ENCODE results near the gene TRAK1. TPM values are rescaled to one million over a fixed set of nuclear protein-coding genes. Genes with fewer than 3 reads are reported as not detected.

Gene TRAK1
- total RNA-seq, 1 donor from 2014 or later: 323 TPM

- DNase-seq: peak; percentile 69
- intact Hi-C loops (cut with micrococcal nuclease): loop anchor here (5.0 kb wide), 1 partner anchor 75 kb away; no protein-coding TSS in a partner anchor
These were observed 26.2 kb downstream of the TRAK1 start for GRCh38 chr3:42117175-42118008.

GRCh38 chr3:42118762-42119361 lies 27.7 kb downstream of the TRAK1 start:
- no peak for DNase-seq
- peak; percentile 58 for ATAC-seq
- intact Hi-C loops (cut with micrococcal nuclease): loop anchor here (5.0 kb wide), 1 partner anchor 73 kb away; no protein-coding TSS in a partner anchor

More at GRCh38 chr3:42117175-42118008, 26.2 kb downstream of the TRAK1 start:
- ATAC-seq: peak; percentile 59

GRCh38 chr3:42119561-42120355 lies 28.6 kb downstream of the TRAK1 start:
- DNase-seq (no peak), ATAC-seq (no peak)
- intact Hi-C loops (cut with micrococcal nuclease): loop anchor here (5.0 kb wide), 1 partner anchor 73 kb away; no protein-coding TSS in a partner anchor

GRCh38 chr3:42120866-42121265 lies 29.7 kb downstream of the TRAK1 start:
- intact Hi-C loops (cut with micrococcal nuclease): no loop called here
- no peak for DNase-seq
- no peak for ATAC-seq

GRCh38 chr3:42122261-42123011 lies 31.3 kb downstream of the TRAK1 start:
- DNase-seq: no peak
- intact Hi-C loops (cut with micrococcal nuclease): no loop called here
- ATAC-seq: peak; percentile 13

- peak; percentile 41 for ATAC-seq
- intact Hi-C loops (cut with micrococcal nuclease): no loop called here
- no peak for DNase-seq
These were observed 31.9 kb downstream of the TRAK1 start for GRCh38 chr3:42123012-42123581.

GRCh38 chr3:42123824-42124658 lies 32.9 kb downstream of the TRAK1 start:
- ATAC-seq (no peak), DNase-seq (no peak)
- intact Hi-C loops (cut with micrococcal nuclease): no loop called here

- DNase-seq (no peak), ATAC-seq (no peak)
- intact Hi-C loops (cut with micrococcal nuclease): no loop called here
These were observed 36.1 kb downstream of the TRAK1 start for GRCh38 chr3:42127226-42127625.

- ATAC-seq: no peak
- intact Hi-C loops (cut with micrococcal nuclease): no loop called here
- DNase-seq: no peak
These were observed 37.4 kb downstream of the TRAK1 start for GRCh38 chr3:42128526-42128925.

GRCh38 chr3:42129014-42129953 lies 38.1 kb downstream of the TRAK1 start:
- DNase-seq (no peak), ATAC-seq (peak; percentile 67)
- intact Hi-C loops (cut with micrococcal nuclease): no loop called here

- intact Hi-C loops (cut with micrococcal nuclease): no loop called here
- no peak for DNase-seq
- no peak for ATAC-seq
These were observed 38.8 kb downstream of the TRAK1 start for GRCh38 chr3:42130007-42130328.

GRCh38 chr3:42130329-42131070 lies 39.3 kb downstream of the TRAK1 start:
- intact Hi-C loops (cut with micrococcal nuclease): no loop called here
- DNase-seq: no peak
- ATAC-seq: peak; percentile 17

- DNase-seq: no peak
- ATAC-seq: no peak
- intact Hi-C loops (cut with micrococcal nuclease): no loop called here
These were observed 42.5 kb downstream of the TRAK1 start for GRCh38 chr3:42133500-42134298.

GRCh38 chr3:42134867-42135464 lies 43.8 kb downstream of the TRAK1 start:
- ATAC-seq: no peak
- intact Hi-C loops (cut with micrococcal nuclease): no loop called here
- no peak for DNase-seq
